Hepatocyte (in vitro differentiated cells): ENCODE data around the gene MBD5. TPM values are rescaled to one million over a fixed set of nuclear protein-coding genes. Genes with fewer than 3 reads are reported as not detected.

Source experiments
- DNase-seq: peaks from one replicate; pipeline ENCODE4 v3.0.0-alpha.2; 2016; ENCODE audit warnings: low spot score
- H2AFZ ChIP-seq: fragments of 200-600 bp; sonication (generic); 2 replicates; pipeline ENCODE4 v1.6.0; 2016; ENCODE audit warnings: antibody characterized with exemption, mild to moderate bottlenecking
- H3K27ac ChIP-seq: fragments of 200-600 bp; sonication (generic); 2 replicates; pipeline ENCODE4 v1.5.1; 2016; ENCODE audit warnings: mild to moderate bottlenecking
- H3K27me3 ChIP-seq: fragments of 200-600 bp; sonication (generic); 2 replicates; pipeline ENCODE4 v1.6.1; 2016
- H3K36me3 ChIP-seq: fragments of 200-600 bp; sonication (generic); replicated peaks from 2 replicates; pipeline ENCODE4 v1.5.1; 2016; ENCODE audit warnings: low read depth; ENCODE audit not compliant: insufficient read depth
- H3K4me1 ChIP-seq: fragments of 200-600 bp; sonication (generic); 2 replicates; pipeline ENCODE4 v1.5.1; 2016; ENCODE audit warnings: mild to moderate bottlenecking, moderate library complexity; ENCODE audit not compliant: insufficient read depth
- H3K4me2 ChIP-seq: fragments of 200-600 bp; sonication (generic); 2 replicates; pipeline ENCODE4 v1.6.0; 2016
- H3K4me3 ChIP-seq: fragments of 200-600 bp; sonication (generic); 2 replicates; pipeline ENCODE4 v1.5.1; 2016; ENCODE audit warnings: mild to moderate bottlenecking
- H3K79me2 ChIP-seq: fragments of 200-600 bp; sonication (generic); 2 replicates; pipeline ENCODE4 v1.6.0; 2017; ENCODE audit warnings: mild to moderate bottlenecking
- H3K9me2 ChIP-seq: fragments of 200-600 bp; sonication (generic); replicated peaks from 2 replicates; pipeline ENCODE4 v1.6.0; 2017; ENCODE audit warnings: mild to moderate bottlenecking; ENCODE audit not compliant: insufficient read depth
- H3K9me3 ChIP-seq: fragments of 200-600 bp; sonication (generic); 2 replicates; pipeline ENCODE4 v1.5.1; 2016; ENCODE audit warnings: low read depth, mild to moderate bottlenecking
- H4K20me1 ChIP-seq: fragments of 200-600 bp; sonication (generic); 2 replicates; pipeline ENCODE4 v1.6.0; 2016; ENCODE audit warnings: mild to moderate bottlenecking; ENCODE audit not compliant: insufficient read depth, poor library complexity, severe bottlenecking
- CTCF ChIP-seq: fragments of 200-600 bp; sonication (generic); IDR thresholded peaks from 2 replicates; pipeline ENCODE4 v1.5.1; 2016; ENCODE audit warnings: antibody characterized with exemption, mild to moderate bottlenecking; ENCODE audit not compliant: poor library complexity
- EZH2 ChIP-seq: fragments of 200-600 bp; sonication (generic); IDR thresholded peaks from 2 replicates; pipeline ENCODE4 v1.6.1; 2016; ENCODE audit warnings: antibody characterized with exemption, mild to moderate bottlenecking, borderline replicate concordance
- EZH2phosphoT487 ChIP-seq: fragments of 200-600 bp; sonication (generic); IDR thresholded peaks from one replicate; pipeline ENCODE4 v1.6.1; 2018; ENCODE audit warnings: antibody characterized with exemption, mild to moderate bottlenecking, low read depth, moderate library complexity; ENCODE audit not compliant: unreplicated experiment, severe bottlenecking
- WGBS: methylation state at CpG from one replicate; pipeline ENCODE4 v1.1.6; 2016; ENCODE audit warnings: low lambda C conversion rate; ENCODE audit errors: missing lambda C conversion rate; 5-methylcytosine and 5-hydroxymethylcytosine counted together
- polyA plus RNA-seq: library from polyadenylated mRNA; unstranded; fragments of >200 nt; fragmentation: Nextera tagmentation; extraction: Ambion mirVana; gene quantifications from 2 replicates; pipeline ENCODE4 v1.2.1, GENCODE V29; 2016
- total RNA-seq: library from RNA; depleted of rRNA; stranded (reverse); fragments of >200 nt; gene quantifications from 2 replicates; pipeline ENCODE4 v1.2.3, GENCODE V29; 2014

The MBD5 gene
- total and polyA plus RNA-seq, 2 experiments from 2014 or later, result 20.9 to 36.2 TPM

GRCh38 chr2:148517296-148517695 lies 496.4 kb downstream of the MBD5 start:
- H3K79me2 ChIP-seq, result no peaks in the 10 kb centered on the region
- H3K4me2 ChIP-seq, result no peak overlapping the region
- 98% methylated on average over 2 of the region's 2 CpGs for WGBS
- H4K20me1 ChIP-seq, result no peaks in the 10 kb centered on the region
- no peak for TF ChIP-seq CTCF
- no peak for TF ChIP-seq EZH2phosphoT487
- TF ChIP-seq EZH2, result no peak
- no peak overlapping the region for H2AFZ ChIP-seq
- no peak overlapping the region for H3K27ac ChIP-seq
- H3K36me3 ChIP-seq, result no peaks in the 10 kb centered on the region
- H3K9me3 ChIP-seq, result no peaks in the 10 kb centered on the region
- no peak overlapping the region for H3K4me3 ChIP-seq
- H3K9me2 ChIP-seq, result no peaks in the 10 kb centered on the region
- H3K27me3 ChIP-seq, result no peaks in the 10 kb centered on the region
- DNase-seq, result no peak
- H3K4me1 ChIP-seq, result no peaks in the 10 kb centered on the region

- H4K20me1 ChIP-seq, result no peaks in the 10 kb centered on the region
- no peaks in the 10 kb centered on the region for H3K36me3 ChIP-seq
- H3K4me1 ChIP-seq, result no peaks in the 10 kb centered on the region
- H3K79me2 ChIP-seq, result no peaks in the 10 kb centered on the region
- no peak for TF ChIP-seq CTCF
- no peak for TF ChIP-seq EZH2phosphoT487
- TF ChIP-seq EZH2, result no peak
- no peak overlapping the region for H3K4me2 ChIP-seq
- H3K4me3 ChIP-seq, result no peak overlapping the region
- H3K9me2 ChIP-seq, result no peaks in the 10 kb centered on the region
- H2AFZ ChIP-seq, result no peak overlapping the region
- no peaks in the 10 kb centered on the region for H3K9me3 ChIP-seq
- no peaks in the 10 kb centered on the region for H3K27me3 ChIP-seq
- 95% methylated on average over 5 of the region's 5 CpGs for WGBS
- no peak for DNase-seq
- H3K27ac ChIP-seq, result no peak overlapping the region
Observed at GRCh38 chr2:148517822-148518221, 496.9 kb downstream of the MBD5 start.

- 80% methylated on average over 7 of the region's 7 CpGs for WGBS
- H3K4me2 ChIP-seq, result no peak overlapping the region
Observed at GRCh38 chr2:148519013-148519412, 498.1 kb downstream of the MBD5 start.

More at GRCh38 chr2:148519013-148519412, 498.1 kb downstream of the MBD5 start:
- Histone ChIP-seq H3K36me3 (no peaks in the 10 kb centered on the region), H3K27ac (no peak overlapping the region), H3K9me2 (no peaks in the 10 kb centered on the region), H3K79me2 (no peaks in the 10 kb centered on the region), H3K9me3 (no peaks in the 10 kb centered on the region), H2AFZ (no peak overlapping the region), H3K4me1 (no peaks in the 10 kb centered on the region), H4K20me1 (no peaks in the 10 kb centered on the region), H3K27me3 (no peaks in the 10 kb centered on the region), H3K4me3 (no peak overlapping the region)
- TF ChIP-seq CTCF (no peak), EZH2 (no peak), EZH2phosphoT487 (no peak)
- DNase-seq, result no peak
